SKM-1 (cell line): ENCODE data around the gene MANBA.
"Not testable (repeated sequence)": the region's sequence is repeated elsewhere in the genome, so short reads cannot be mapped to it uniquely, and the experiment has no call there.

Source experiments
- DNase-seq: peaks from one replicate; lab custom pipeline; 2025; ENCODE audit not compliant: unreplicated experiment; lab: John Stamatoyannopoulos, UW

Gene MANBA

DNA sequence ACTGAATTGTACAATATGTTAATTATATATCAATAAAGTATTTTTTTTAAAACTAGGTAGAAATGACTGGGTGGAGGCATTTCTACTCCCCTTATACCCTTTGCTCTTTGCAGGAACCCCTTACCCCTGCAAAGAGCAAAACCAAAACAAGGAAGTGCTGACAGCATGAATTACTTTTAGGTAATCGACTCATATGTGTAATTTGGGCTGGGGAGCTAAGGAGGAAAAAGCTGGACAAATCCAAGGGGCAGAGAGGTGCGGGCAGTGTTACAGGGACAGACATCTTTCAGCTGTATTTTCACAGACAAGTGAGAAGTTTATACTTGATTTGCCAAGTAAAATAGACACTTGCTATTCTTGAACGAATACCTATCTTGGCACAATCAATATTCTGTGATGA, 35.5 kb downstream of the MANBA start:
- no peak for DNase-seq

DNA sequence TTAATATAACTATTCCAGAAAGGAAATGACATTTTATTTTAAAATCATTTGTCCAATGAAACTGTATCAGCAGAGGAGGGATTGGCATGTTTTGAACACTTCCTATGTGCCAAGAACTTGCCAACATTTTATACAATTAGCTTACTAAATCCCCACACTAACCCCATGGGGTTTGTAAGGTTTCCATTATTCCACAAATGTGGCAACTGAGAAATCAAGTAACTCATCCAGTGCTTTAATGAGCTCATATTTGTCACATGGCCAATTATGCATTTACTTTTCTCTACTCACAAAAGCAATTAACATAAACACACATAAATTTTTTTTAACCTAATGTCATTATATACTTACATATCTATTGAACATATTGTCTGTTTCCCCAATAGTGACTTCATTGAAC, 37.3 kb downstream of the MANBA start:
- no peak for DNase-seq

DNA sequence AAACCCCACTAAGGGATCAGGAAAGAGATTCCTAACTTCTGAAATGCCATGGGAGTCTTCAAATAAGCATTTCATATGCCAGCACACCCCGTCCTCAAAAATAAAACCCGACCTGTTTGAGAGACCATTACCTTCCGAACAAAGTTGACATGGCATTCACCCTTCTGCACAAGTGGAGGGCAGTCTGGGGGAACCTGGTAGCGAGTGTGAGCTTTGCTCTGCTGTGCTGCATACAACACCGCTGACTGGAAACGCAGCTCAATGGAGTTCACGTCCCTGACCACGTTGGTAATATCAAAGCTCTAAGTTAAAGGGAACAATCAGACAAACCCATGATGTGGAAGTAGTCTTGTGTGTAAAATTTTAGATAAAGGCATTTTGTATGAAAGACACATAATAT, 38.0 kb downstream of the MANBA start:
- DNase-seq: no peak

DNA sequence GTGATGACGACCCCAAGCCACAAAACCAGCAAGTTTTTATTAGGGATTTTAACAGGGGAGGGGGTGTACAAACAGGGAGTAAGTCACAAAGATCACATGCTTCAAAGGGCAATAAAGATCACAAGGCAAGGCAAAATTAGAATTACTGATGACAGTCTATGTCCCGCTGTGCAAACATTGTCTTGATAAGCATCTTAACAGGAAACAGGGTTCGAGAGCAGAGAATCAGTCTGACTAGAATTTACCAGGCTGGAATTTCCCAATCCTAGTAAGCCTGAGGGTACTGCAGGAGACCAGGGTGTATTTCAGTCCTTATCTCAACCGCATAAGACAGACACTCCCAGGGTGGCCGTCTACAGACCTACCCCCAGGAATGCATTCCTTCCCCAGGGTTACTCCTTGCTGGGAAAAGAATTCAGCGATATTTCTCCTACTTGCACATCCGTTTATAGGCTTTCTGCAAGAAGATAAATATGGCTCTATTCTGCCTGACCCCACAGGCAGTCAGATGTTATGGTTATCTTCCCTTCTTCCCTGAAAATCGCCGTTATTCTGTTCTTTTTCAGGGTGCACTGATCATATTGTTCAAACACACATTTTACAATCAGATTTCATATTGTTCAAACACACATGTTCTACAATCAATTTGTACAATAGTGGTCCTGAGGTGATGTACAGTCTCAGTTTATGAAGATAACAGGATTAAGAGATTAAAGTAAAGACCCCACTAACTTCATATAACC, 41.8 kb downstream of the MANBA start:
- DNase-seq: not testable (repeated sequence)

DNA sequence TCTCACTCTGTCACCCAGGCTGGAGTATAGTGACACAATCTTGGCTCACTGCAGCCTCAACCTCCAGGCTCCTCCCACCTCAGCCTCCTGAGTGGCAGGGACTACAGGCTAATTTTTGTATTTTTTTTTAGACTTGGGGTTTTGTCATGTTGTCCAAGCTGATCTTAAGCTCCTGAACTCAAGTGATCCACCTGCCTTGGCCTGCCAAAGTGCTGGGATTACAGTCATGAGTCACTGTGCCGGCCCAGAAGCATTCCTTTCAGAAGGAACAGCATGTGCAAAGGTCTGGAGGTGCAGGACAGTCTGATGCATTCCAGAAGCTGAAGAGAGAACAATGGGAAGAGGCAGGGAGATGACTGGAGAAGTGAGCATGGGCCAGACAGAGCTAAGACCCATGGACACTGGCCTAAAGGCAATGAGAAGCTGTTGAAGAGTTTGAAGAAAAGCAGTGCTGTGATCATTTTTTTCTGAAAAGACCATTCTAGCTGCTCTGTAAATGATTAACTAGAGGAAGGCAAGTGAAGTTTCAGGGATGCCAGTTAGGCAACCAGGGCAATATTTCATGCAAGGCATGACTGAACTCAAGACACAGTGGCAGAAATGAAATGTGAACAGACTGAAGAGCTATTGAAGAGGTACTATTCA, 43.2 kb downstream of the MANBA start:
- DNase-seq: no peak

GRCh38 chr4:102715057-102715456, 45.7 kb downstream of the MANBA start:
- no peak for DNase-seq

DNA sequence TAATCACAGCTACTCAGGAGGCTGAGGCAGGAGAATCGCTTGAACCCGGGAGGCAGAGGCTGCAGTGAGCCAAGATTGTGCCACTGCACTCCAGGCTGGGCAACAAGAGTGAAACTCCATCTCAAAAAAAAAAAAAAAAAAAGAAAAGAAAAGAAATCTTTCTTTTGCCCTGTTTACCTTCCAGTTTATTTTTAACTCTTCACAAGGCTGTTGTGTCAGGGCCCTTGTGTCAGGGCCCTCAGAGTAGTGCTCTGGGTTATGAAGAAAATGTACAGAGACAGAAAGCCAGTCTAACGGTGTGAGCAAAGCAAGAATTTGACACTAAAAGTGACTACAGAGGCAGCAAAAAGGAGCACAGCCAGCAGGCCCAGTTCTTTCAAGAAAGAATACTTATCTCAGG, 47.0 kb downstream of the MANBA start:
- not testable (repeated sequence) for DNase-seq

DNA sequence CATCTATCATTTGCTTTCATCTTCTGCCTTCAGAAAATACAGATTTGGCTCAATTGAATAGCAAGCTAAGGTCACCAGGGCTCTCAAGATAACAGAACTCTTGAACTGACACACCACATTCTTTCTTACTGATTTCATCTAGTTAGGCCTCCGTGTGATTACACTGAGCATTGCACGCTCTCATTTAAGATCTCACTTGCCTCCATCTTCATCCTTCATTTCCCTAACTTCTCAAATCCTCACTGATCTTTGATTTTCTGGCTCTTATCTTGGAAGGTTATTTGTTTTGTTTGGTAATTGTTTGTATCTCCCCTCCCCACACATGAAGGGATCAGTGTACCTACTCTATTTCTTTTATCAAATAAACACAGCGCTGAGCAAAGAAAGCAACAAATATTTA, 47.7 kb downstream of the MANBA start:
- no peak for DNase-seq

GRCh38 chr4:102710986-102711385, 49.8 kb downstream of the MANBA start:
- DNase-seq: no peak

GRCh38 chr4:102709060-102709459, 51.7 kb downstream of the MANBA start:
- DNase-seq: not testable (repeated sequence)

- no peak for DNase-seq
Observed at GRCh38 chr4:102707150-102707549, 53.6 kb downstream of the MANBA start.

DNA sequence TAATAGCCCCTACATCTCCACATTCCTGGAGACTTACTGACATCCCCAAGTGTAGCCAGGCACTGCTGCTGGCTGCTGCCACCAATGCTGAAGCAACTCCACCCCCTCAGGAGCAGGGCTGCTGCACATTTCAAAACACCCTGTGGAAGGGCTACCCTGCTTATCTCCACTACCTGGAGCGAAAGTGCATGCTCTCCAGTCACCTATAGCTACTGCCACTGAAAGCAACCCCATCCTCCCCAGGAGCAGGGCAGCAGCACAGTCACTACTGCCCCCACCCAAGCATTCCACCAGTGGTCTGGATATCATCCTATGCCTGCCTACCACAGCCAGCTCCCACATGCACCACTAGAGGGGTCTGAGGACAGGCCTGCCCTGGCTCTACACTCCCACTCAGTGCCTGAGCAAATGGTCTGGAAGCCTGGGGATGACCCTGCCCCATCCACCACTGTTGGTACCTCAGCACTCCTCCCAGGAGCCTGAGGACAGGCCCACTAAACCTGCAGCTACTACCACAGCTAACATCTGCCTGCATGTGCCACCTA, 55.3 kb downstream of the MANBA start:
- no peak for DNase-seq

DNA sequence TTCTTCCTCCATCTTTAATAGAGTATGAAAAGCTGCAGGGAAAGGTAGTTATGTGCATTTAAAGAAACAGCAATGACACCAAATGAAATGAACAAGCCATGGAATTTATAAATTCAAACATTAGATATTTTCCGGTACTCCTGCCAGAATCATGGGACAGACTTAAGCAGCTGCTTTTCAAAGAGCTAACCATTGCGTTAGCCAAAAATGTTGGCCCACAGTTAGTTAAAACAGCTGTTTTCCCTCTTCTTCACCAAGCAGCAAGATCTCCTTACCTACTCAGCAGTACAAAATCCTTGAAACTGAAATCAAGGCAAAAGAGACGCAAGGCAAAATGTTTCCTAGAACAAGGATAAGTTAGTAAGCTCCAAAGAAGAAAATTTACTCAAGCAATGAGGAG, 64.0 kb downstream of the MANBA start:
- no peak for DNase-seq

GRCh38 chr4:102694791-102695190, 66.0 kb downstream of the MANBA start:
- DNase-seq: no peak

DNA sequence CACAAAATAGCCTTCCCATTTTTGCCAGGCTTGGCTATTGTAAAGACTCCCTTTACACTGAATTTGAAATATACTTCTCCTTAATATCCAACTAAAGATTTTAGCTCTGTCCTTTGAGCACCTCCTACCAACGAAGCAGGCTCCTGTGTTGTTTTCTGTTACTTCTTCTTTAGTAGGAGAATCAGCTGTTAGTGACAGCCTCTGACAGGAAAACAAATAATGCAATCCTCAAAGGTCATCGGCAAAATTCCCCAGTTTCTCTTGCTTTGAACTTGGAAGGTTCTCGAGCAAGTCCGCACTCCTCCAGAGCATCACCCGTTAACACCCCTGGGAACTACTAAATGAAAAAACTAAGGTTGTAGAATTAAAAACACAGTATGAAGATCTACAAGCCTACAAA, 66.9 kb downstream of the MANBA start:
- DNase-seq: no peak

GRCh38 chr4:102693262-102693850, 67.4 kb downstream of the MANBA start:
- no peak for DNase-seq

GRCh38 chr4:102692474-102692873, 68.3 kb downstream of the MANBA start:
- no peak for DNase-seq

DNA sequence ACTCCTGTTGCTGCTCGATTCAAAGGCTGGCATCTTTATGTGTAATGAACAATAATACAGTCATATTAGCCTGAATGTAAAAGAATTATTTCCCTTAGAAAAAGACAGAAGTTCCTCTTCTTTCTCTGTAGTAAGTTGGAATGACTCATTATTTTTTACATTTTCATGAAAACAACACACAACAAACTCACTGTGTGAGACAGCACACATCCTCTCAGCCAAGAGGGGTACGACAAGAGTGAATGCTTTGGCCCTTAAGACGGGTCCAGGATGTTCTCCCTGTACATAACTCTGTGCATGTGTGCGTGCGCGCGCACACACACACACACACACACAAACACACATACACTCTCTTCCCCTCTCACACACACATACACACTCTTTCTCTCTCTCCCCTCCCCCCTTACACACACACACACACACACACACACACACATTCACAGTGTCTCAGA, 72.8 kb downstream of the MANBA start:
- no peak for DNase-seq

DNA sequence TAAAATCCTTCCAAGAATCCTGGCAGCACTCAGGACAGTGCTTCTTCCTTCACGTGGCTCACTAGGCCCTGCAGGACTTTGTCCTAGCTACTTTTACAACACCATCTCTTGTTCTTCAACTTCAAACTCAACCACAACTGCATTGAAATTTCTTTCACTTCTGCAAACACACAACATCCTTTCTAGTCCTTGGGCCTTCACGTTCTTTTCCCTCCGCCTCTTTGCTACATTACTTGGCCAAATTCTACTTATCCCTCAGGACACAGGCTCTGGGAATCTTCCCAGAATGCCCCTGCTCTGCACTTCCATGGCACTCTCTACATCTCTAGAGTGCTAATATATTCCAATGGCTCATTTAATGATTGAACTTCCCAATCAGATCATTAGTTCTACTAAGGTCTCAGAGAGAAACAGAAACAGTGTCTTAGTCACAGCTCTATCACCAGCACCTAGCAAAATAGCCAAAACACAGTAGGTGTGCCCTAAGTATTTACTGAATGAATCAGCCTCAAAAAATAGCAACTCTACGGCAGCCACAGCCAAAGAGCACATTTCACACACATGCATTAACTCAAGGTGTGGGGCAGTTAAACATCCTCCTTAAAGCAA, 73.3 kb downstream of the MANBA start:
- no peak for DNase-seq

DNA sequence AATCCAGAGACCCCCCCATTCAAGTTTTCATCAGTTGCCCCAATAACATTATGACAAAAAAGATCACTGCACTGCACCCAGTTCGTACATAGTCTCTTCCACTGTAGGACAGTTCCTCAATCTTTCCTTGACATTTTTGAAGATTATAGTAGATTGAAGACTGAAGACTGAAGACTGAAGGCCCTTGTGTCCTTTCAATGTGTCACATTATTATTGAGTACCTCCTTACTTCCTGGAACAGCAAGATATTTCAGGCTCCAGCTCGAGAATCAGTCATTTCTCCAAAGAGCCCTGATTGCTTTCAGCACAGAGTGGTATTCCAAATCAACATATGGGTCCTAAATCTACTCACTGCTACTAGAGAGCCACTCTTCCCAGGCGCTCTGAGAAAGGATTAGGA, 75.0 kb downstream of the MANBA start:
- no peak for DNase-seq

DNA sequence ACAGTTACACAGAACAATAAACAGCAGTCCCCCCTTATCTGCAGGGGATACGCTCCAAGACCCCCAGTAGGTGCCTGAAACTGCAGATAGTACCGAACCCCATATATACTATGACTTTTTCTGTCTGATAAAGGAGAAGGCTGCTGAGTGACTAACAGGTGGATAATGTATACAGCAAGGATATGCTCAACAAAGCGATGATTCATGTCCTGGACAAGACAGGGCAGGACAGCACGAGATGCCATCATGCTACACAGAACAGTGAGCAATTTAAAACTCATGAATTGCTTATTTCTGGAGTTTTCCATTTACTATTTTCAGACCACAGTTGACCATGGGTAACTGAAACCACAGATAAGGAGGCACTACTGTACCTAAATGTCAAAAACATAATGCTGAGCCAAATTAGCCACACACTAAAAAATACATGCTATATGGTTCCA, 76.1 kb downstream of the MANBA start:
- no peak for DNase-seq
